NT2/D1 (cell line): ENCODE data around the gene ALKAL2.
"Not testable (repeated sequence)": the region's sequence is repeated elsewhere in the genome, so short reads cannot be mapped to it uniquely, and the experiment has no call there.

Experiments used
- DNase-seq: peaks from one replicate; pipeline ENCODE4 v3.0.0-alpha.2; 2011; ENCODE audit warnings: low read depth, low spot score
- H3K27me3 ChIP-seq: 2 replicates; pipeline ENCODE4 v1.6.0; 2011; ENCODE audit warnings: mild to moderate bottlenecking; ENCODE audit not compliant: insufficient read length, insufficient read depth
- H3K36me3 ChIP-seq: 2 replicates; pipeline ENCODE4 v1.6.1; 2011; ENCODE audit warnings: mild to moderate bottlenecking, low read length, mixed read lengths; ENCODE audit not compliant: insufficient read depth, insufficient read length
- H3K4me1 ChIP-seq: 2 replicates; pipeline ENCODE4 v1.5.1; 2011; ENCODE audit not compliant: insufficient read depth, insufficient read length
- H3K4me3 ChIP-seq: 2 replicates; pipeline ENCODE4 v1.5.1; 2011; ENCODE audit warnings: low read depth; ENCODE audit not compliant: insufficient read length
- H3K9ac ChIP-seq: 2 replicates; pipeline ENCODE4 v1.6.0; 2011; ENCODE audit warnings: low read depth; ENCODE audit not compliant: insufficient read length
- H3K9me3 ChIP-seq: 2 replicates; pipeline ENCODE4 v1.5.1; 2011; ENCODE audit warnings: mild to moderate bottlenecking, low read length; ENCODE audit not compliant: insufficient read depth
- SUZ12 ChIP-seq: IDR thresholded peaks from 2 replicates; pipeline ENCODE4 v1.6.1; 2011; ENCODE audit not compliant: insufficient read length, insufficient read depth; ENCODE audit errors: extremely low read depth
- YY1 ChIP-seq: IDR thresholded peaks from 2 replicates; pipeline ENCODE4 v1.6.1; 2011; ENCODE audit not compliant: insufficient read length, insufficient read depth
- ZNF274 ChIP-seq: IDR thresholded peaks from 2 replicates; pipeline ENCODE4 v1.6.1; 2011; ENCODE audit warnings: mild to moderate bottlenecking, low read depth, low read length

ALKAL2 gene

GRCh38 chr2:320561-320960 lies 32.7 kb upstream of the ALKAL2 start:
- TF ChIP-seq ZNF274 (no peak), SUZ12 (no peak), YY1 (no peak)
- Histone ChIP-seq H3K4me3 (no peak overlapping the region), H3K36me3 (no peaks in the 10 kb centered on the region), H3K9me3 (no peaks in the 10 kb centered on the region), H3K4me1 (peaks cover 2% of the 10 kb centered on the region), H3K27me3 (peaks cover 6% of the 10 kb centered on the region), H3K9ac (no peak overlapping the region)
- DNase-seq = no peak

- peaks cover 2% of the 10 kb centered on the region for H3K4me1 ChIP-seq
- no peak for TF ChIP-seq YY1
- no peak for TF ChIP-seq SUZ12
- TF ChIP-seq ZNF274 = no peak
- no peaks in the 10 kb centered on the region for H3K9me3 ChIP-seq
- no peak overlapping the region for H3K9ac ChIP-seq
- H3K4me3 ChIP-seq = no peak overlapping the region
- H3K36me3 ChIP-seq = no peaks in the 10 kb centered on the region
- peaks cover 6% of the 10 kb centered on the region for H3K27me3 ChIP-seq
- DNase-seq = no peak
These were observed 31.2 kb upstream of the ALKAL2 start for GRCh38 chr2:319059-319600.

- peaks cover 6% of the 10 kb centered on the region for H3K27me3 ChIP-seq
- H3K4me1 ChIP-seq = peaks cover 2% of the 10 kb centered on the region
- H3K9me3 ChIP-seq = no peaks in the 10 kb centered on the region
- H3K4me3 ChIP-seq = no peak overlapping the region
- no peak for DNase-seq
- no peaks in the 10 kb centered on the region for H3K36me3 ChIP-seq
- TF ChIP-seq ZNF274 (no peak), SUZ12 (no peak), YY1 (no peak)
- H3K9ac ChIP-seq = no peak overlapping the region
These were observed 29.9 kb upstream of the ALKAL2 start for GRCh38 chr2:317501-318424.

GRCh38 chr2:316381-316780 lies 28.5 kb upstream of the ALKAL2 start:
- no peaks in the 10 kb centered on the region for H3K36me3 ChIP-seq
- no peak overlapping the region for H3K4me3 ChIP-seq
- H3K27me3 ChIP-seq = peaks cover 3% of the 10 kb centered on the region
- H3K9me3 ChIP-seq = no peaks in the 10 kb centered on the region
- H3K9ac ChIP-seq = no peak overlapping the region
- peaks cover 2% of the 10 kb centered on the region for H3K4me1 ChIP-seq
- TF ChIP-seq YY1 = no peak
- TF ChIP-seq SUZ12 = no peak
- no peak for TF ChIP-seq ZNF274
- no peak for DNase-seq

GRCh38 chr2:315925-316324 lies 28.0 kb upstream of the ALKAL2 start:
- not testable (repeated sequence) for H3K9ac ChIP-seq

GRCh38 chr2:314561-315336 lies 26.9 kb upstream of the ALKAL2 start:
- no peak for DNase-seq
- H3K27me3 ChIP-seq = peaks cover 3% of the 10 kb centered on the region
- no peaks in the 10 kb centered on the region for H3K36me3 ChIP-seq
- no peak overlapping the region for H3K9ac ChIP-seq
- H3K4me3 ChIP-seq = no peak overlapping the region
- H3K4me1 ChIP-seq = peaks cover 3% of the 10 kb centered on the region
- no peaks in the 10 kb centered on the region for H3K9me3 ChIP-seq
- TF ChIP-seq YY1 = no peak

More at GRCh38 chr2:315925-316324, 28.0 kb upstream of the ALKAL2 start:
- not testable (repeated sequence) for H3K36me3 ChIP-seq, H3K27me3 ChIP-seq, DNase-seq, H3K4me3 ChIP-seq, H3K9me3 ChIP-seq, H3K4me1 ChIP-seq

- Histone ChIP-seq H3K27me3 (peaks cover 3% of the 10 kb centered on the region), H3K9me3 (no peaks in the 10 kb centered on the region), H3K4me1 (peaks cover 9% of the 10 kb centered on the region), H3K36me3 (no peaks in the 10 kb centered on the region), H3K9ac (no peak overlapping the region), H3K4me3 (no peak overlapping the region)
- DNase-seq = no peak
- TF ChIP-seq YY1 (no peak), SUZ12 (no peak), ZNF274 (no peak)
These were observed 26.1 kb upstream of the ALKAL2 start for GRCh38 chr2:313991-314390.
